HEK293 (cell line): Measurements from ENCODE around the gene NPRL2.

Source experiments
- CTCF ChIA-PET: fragments of 350-600 bp; formaldehyde crosslinking; extraction: SDS; loops from one replicate; lab custom pipeline; 2021; ENCODE audit warnings: antibody characterized with exemption; lab: Yijun Ruan, JAX
- POLR2A ChIA-PET: fragments of 300-600 bp; formaldehyde crosslinking; extraction: SDS; loops from one replicate; lab custom pipeline; 2020; ENCODE audit warnings: antibody characterized with exemption, inconsistent platforms; lab: Yijun Ruan, JAX
- H3K27ac ChIP-seq: fragments of 200-500 bp; sonication (Bioruptor generic); 2 replicates; pipeline ENCODE4 v1.5.1; 2014; ENCODE audit warnings: low read depth, low read length, control low read depth, inconsistent platforms; ENCODE audit errors: extremely low read depth
- H3K36me3 ChIP-seq, 2 experiments: fragments of 200-500 bp in 1 of 2; sonication (Bioruptor generic) in 1 of 2; 1 replicate in 1 of 2; 2 replicates in 1 of 2; pipeline ENCODE4 v1.5.1; 2014 to 2017; ENCODE audit warnings: inconsistent platforms in 2 of 2, low read length in 2 of 2; ENCODE audit not compliant: control insufficient read depth in 2 of 2, insufficient read depth in 1 of 2
- H3K4me1 ChIP-seq: fragments of 200-500 bp; sonication (Bioruptor generic); 2 replicates; pipeline ENCODE4 v1.5.1; 2014; ENCODE audit warnings: mild to moderate bottlenecking, low read length, inconsistent platforms; ENCODE audit not compliant: control insufficient read depth, insufficient read depth
- H3K4me3 ChIP-seq: 2 replicates; pipeline ENCODE4 v1.5.1; 2011; ENCODE audit warnings: low read depth, mild to moderate bottlenecking, control low read depth, low read length, moderate library complexity
- H3K9me3 ChIP-seq: fragments of 200-500 bp; sonication (Bioruptor generic); 2 replicates; pipeline ENCODE4 v1.5.1; 2014; ENCODE audit warnings: low read depth, low read length, inconsistent platforms; ENCODE audit not compliant: control insufficient read depth, insufficient read depth
- GLIS1 ChIP-seq: fragments of 450-650 bp; formaldehyde crosslinking; IDR thresholded peaks from 2 replicates; pipeline ENCODE4 v1.5.1; 2016; ENCODE audit warnings: missing biosample characterization, missing genetic modification characterization
- KLF16 ChIP-seq: fragments of 450-650 bp; formaldehyde crosslinking; IDR thresholded peaks from 2 replicates; pipeline ENCODE4 v1.5.1; 2017; ENCODE audit warnings: missing biosample characterization, missing genetic modification characterization
- KLF7 ChIP-seq: fragments of 450-650 bp; formaldehyde crosslinking; IDR thresholded peaks from 2 replicates; pipeline ENCODE4 v1.5.1; 2016; ENCODE audit warnings: missing biosample characterization, missing genetic modification characterization, borderline replicate concordance
- KLF9 ChIP-seq: fragments of 450-650 bp; formaldehyde crosslinking; IDR thresholded peaks from 2 replicates; pipeline ENCODE4 v1.5.1; 2016; ENCODE audit warnings: missing biosample characterization, missing genetic modification characterization, low read depth
- MZF1 ChIP-seq: fragments of 450-650 bp; formaldehyde crosslinking; IDR thresholded peaks from 2 replicates; pipeline ENCODE4 v1.5.1; 2017; ENCODE audit warnings: missing biosample characterization, missing genetic modification characterization, borderline replicate concordance
- OVOL3 ChIP-seq: fragments of 450-650 bp; formaldehyde crosslinking; IDR thresholded peaks from 2 replicates; pipeline ENCODE4 v1.5.1; 2016; ENCODE audit warnings: missing biosample characterization, missing genetic modification characterization
- REPIN1 ChIP-seq: fragments of 450-650 bp; formaldehyde crosslinking; IDR thresholded peaks from 2 replicates; pipeline ENCODE4 v1.5.1; 2017; ENCODE audit warnings: missing biosample characterization, missing genetic modification characterization, low read depth
- ZBTB20 ChIP-seq: fragments of 450-650 bp; formaldehyde crosslinking; IDR thresholded peaks from 2 replicates; pipeline ENCODE4 v1.5.1; 2016; ENCODE audit warnings: missing biosample characterization, missing genetic modification characterization
- ZBTB21 ChIP-seq: fragments of 450-650 bp; formaldehyde crosslinking; IDR thresholded peaks from 2 replicates; pipeline ENCODE4 v1.5.1; 2017; ENCODE audit warnings: missing biosample characterization, missing genetic modification characterization
- ZBTB48 ChIP-seq: fragments of 450-650 bp; formaldehyde crosslinking; IDR thresholded peaks from 2 replicates; pipeline ENCODE4 v1.5.1; 2016; ENCODE audit warnings: missing biosample characterization, missing genetic modification characterization
- ZFP37 ChIP-seq: fragments of 450-650 bp; formaldehyde crosslinking; IDR thresholded peaks from 2 replicates; pipeline ENCODE4 v1.5.1; 2016; ENCODE audit warnings: missing biosample characterization, missing genetic modification characterization
- ZNF169 ChIP-seq: fragments of 450-650 bp; formaldehyde crosslinking; IDR thresholded peaks from 2 replicates; pipeline ENCODE4 v1.5.1; 2016; ENCODE audit warnings: missing biosample characterization, missing genetic modification characterization
- ZNF175 ChIP-seq: fragments of 450-650 bp; formaldehyde crosslinking; IDR thresholded peaks from 2 replicates; pipeline ENCODE4 v1.5.1; 2016; ENCODE audit warnings: missing biosample characterization, missing genetic modification characterization
- ZNF221 ChIP-seq: fragments of 450-650 bp; formaldehyde crosslinking; IDR thresholded peaks from 2 replicates; pipeline ENCODE4 v1.5.1; 2017; ENCODE audit warnings: missing biosample characterization, missing genetic modification characterization, borderline replicate concordance
- ZNF426 ChIP-seq: fragments of 450-650 bp; formaldehyde crosslinking; IDR thresholded peaks from 2 replicates; pipeline ENCODE4 v1.5.1; 2017; ENCODE audit warnings: missing biosample characterization, missing genetic modification characterization, mild to moderate bottlenecking, inconsistent platforms, moderate library complexity
- ZNF561 ChIP-seq: fragments of 450-650 bp; IDR thresholded peaks from 2 replicates; pipeline ENCODE4 v1.5.1; 2018; ENCODE audit warnings: missing biosample characterization, missing genetic modification characterization, borderline replicate concordance
- ZNF571 ChIP-seq: fragments of 450-650 bp; formaldehyde crosslinking; IDR thresholded peaks from 2 replicates; pipeline ENCODE4 v1.5.0; 2017; ENCODE audit warnings: missing biosample characterization, missing genetic modification characterization
- ZNF76 ChIP-seq: fragments of 450-650 bp; formaldehyde crosslinking; IDR thresholded peaks from 2 replicates; pipeline ENCODE4; 2016; ENCODE audit warnings: low read depth, missing biosample characterization, missing genetic modification characterization, borderline replicate concordance
- ZNF777 ChIP-seq: fragments of 450-650 bp; formaldehyde crosslinking; IDR thresholded peaks from 2 replicates; pipeline ENCODE4 v1.5.1; 2017; ENCODE audit warnings: missing biosample characterization, missing genetic modification characterization, borderline replicate concordance
- ZNF785 ChIP-seq: fragments of 450-650 bp; formaldehyde crosslinking; IDR thresholded peaks from 2 replicates; pipeline ENCODE4 v1.5.1; 2016; ENCODE audit warnings: missing biosample characterization, missing genetic modification characterization
- TF ChIP-seq, protein P1 (sequence below): fragments of 450-650 bp; formaldehyde crosslinking; IDR thresholded peaks from 2 replicates; pipeline ENCODE4 v1.5.1; 2016; ENCODE audit warnings: missing biosample characterization, missing genetic modification characterization
- TF ChIP-seq, protein P2 (sequence below): fragments of 450-650 bp; formaldehyde crosslinking; conservative IDR thresholded peaks from 2 replicates; pipeline ENCODE4 v1.5.1; 2016; ENCODE audit warnings: low read depth, missing biosample characterization, missing genetic modification characterization
- TF ChIP-seq, protein P3 (sequence below): fragments of 450-650 bp; formaldehyde crosslinking; IDR thresholded peaks from 2 replicates; pipeline ENCODE4 v1.5.1; 2016; ENCODE audit warnings: missing biosample characterization, missing genetic modification characterization
- TF ChIP-seq, protein P4 (sequence below): fragments of 450-650 bp; formaldehyde crosslinking; IDR thresholded peaks from 2 replicates; pipeline ENCODE4 v1.5.1; 2016; ENCODE audit warnings: missing biosample characterization, missing genetic modification characterization

The NPRL2 gene

DNA sequence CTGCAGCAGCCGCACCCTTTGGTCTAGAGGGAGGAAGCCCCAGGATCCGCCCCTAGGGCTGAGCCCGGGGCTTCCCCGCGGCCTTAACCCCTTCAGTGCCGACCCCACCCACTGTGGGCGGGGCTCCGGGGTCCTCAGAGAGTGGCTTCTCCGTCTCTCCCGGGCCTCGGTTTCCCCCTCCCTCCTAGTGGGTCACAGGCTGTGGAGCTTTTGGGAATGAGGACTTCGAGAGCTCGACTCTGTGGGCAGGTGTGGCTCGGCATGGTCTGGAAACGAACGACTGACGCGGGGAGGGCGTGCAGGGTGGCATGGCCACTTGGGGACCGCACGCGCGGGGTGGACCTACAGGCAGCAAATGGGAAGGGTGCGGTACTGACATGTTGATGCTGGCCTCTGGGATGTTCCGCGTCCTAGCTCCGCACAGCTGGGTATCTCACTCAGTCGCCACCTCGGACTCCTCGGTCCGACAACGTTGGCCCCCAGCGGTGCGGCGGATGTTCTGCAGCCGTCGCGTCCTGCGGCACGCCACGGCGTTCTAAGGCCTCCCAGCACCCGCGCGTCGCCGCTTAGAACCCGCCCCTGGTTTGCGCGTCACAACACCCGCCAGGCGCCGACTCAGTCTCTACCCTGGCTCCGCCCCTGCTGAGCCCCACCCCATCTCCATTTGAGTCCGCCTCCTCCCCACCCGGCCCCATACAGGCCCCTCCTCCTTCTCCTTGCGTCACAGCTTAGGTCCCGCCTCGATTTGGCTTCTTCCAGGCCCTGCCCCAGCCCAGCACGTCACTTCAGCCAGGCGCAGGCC is 51.5 kb downstream of the NPRL2 start, which contains the start of the genes HYAL3 and NAA80:
Gene HYAL3, minus strand, starts transcription at position 570 of the 802 bp plus-strand sequence. CDS start 3,803 bp downstream, outside the sequence.
Gene NAA80, minus strand, starts transcription at position 570 of the 802 bp plus-strand sequence. CDS start 1,942 bp downstream, outside the sequence.
- no peaks in the 10 kb centered on the region for H3K4me1 ChIP-seq
- H3K9me3 ChIP-seq: no peaks in the 10 kb centered on the region
- CTCF ChIA-PET: interaction anchor here (0.6 to 2.0 kb wide), 9 partner anchors 18 to 89 kb away, joined by 3 to 7 read pairs (median 4); partner anchors contain the start of gene HYAL2
- peak within 1 kb of the TSS; percentile 69 for H3K4me3 ChIP-seq
- H3K27ac ChIP-seq: peak within 1 kb of the TSS; percentile 56
- peaks cover 0 to 4% of the 10 kb centered on the region in 2 experiments; a peak in 1 of 3 replicates for H3K36me3 ChIP-seq
- POLR2A ChIA-PET: interaction anchor here (0.6 to 2.2 kb wide), 17 partner anchors 9 to 270 kb away, joined by 3 to 34 read pairs (median 4); partner anchors contain the start of genes CYB561D2, GNAI2, HEMK1 and LSMEM2
- 0 out of 2 replicates have a peak, but pooled peaks have one; percentile 65 for TF ChIP-seq REPIN1 (tag by site-specific recombination)
- TF ChIP-seq ZBTB21: peak; percentile 85
- TF ChIP-seq KLF9 (tag by site-specific recombination): peak; percentile 91
- TF ChIP-seq ZBTB48 (tag by site-specific recombination): 0 out of 2 replicates have a peak, but pooled peaks have one; percentile 60
- TF ChIP-seq OVOL3 (tag by site-specific recombination): 0 out of 2 replicates have a peak, but pooled peaks have one; percentile 16
- TF ChIP-seq MZF1 (tag by site-specific recombination): no peak
- no peak for TF ChIP-seq ZNF221
- TF ChIP-seq KLF16 (tag by site-specific recombination): peak; percentile 79
- TF ChIP-seq ZNF561: peak; percentile 66; the same call in 1 of the 2 replicates
- TF ChIP-seq ZBTB20: peak; percentile 71
- TF ChIP-seq, protein P1, sequence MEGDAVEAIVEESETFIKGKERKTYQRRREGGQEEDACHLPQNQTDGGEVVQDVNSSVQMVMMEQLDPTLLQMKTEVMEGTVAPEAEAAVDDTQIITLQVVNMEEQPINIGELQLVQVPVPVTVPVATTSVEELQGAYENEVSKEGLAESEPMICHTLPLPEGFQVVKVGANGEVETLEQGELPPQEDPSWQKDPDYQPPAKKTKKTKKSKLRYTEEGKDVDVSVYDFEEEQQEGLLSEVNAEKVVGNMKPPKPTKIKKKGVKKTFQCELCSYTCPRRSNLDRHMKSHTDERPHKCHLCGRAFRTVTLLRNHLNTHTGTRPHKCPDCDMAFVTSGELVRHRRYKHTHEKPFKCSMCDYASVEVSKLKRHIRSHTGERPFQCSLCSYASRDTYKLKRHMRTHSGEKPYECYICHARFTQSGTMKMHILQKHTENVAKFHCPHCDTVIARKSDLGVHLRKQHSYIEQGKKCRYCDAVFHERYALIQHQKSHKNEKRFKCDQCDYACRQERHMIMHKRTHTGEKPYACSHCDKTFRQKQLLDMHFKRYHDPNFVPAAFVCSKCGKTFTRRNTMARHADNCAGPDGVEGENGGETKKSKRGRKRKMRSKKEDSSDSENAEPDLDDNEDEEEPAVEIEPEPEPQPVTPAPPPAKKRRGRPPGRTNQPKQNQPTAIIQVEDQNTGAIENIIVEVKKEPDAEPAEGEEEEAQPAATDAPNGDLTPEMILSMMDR (tag by site-specific recombination): peak; percentile 85; the same call in 1 of the 2 replicates
- TF ChIP-seq ZNF175: no peak
- TF ChIP-seq ZNF426 (tag by site-specific recombination): no peak
- 0 out of 2 replicates have a peak, but pooled peaks have one; percentile 29 for TF ChIP-seq ZNF169
- TF ChIP-seq, protein P2, sequence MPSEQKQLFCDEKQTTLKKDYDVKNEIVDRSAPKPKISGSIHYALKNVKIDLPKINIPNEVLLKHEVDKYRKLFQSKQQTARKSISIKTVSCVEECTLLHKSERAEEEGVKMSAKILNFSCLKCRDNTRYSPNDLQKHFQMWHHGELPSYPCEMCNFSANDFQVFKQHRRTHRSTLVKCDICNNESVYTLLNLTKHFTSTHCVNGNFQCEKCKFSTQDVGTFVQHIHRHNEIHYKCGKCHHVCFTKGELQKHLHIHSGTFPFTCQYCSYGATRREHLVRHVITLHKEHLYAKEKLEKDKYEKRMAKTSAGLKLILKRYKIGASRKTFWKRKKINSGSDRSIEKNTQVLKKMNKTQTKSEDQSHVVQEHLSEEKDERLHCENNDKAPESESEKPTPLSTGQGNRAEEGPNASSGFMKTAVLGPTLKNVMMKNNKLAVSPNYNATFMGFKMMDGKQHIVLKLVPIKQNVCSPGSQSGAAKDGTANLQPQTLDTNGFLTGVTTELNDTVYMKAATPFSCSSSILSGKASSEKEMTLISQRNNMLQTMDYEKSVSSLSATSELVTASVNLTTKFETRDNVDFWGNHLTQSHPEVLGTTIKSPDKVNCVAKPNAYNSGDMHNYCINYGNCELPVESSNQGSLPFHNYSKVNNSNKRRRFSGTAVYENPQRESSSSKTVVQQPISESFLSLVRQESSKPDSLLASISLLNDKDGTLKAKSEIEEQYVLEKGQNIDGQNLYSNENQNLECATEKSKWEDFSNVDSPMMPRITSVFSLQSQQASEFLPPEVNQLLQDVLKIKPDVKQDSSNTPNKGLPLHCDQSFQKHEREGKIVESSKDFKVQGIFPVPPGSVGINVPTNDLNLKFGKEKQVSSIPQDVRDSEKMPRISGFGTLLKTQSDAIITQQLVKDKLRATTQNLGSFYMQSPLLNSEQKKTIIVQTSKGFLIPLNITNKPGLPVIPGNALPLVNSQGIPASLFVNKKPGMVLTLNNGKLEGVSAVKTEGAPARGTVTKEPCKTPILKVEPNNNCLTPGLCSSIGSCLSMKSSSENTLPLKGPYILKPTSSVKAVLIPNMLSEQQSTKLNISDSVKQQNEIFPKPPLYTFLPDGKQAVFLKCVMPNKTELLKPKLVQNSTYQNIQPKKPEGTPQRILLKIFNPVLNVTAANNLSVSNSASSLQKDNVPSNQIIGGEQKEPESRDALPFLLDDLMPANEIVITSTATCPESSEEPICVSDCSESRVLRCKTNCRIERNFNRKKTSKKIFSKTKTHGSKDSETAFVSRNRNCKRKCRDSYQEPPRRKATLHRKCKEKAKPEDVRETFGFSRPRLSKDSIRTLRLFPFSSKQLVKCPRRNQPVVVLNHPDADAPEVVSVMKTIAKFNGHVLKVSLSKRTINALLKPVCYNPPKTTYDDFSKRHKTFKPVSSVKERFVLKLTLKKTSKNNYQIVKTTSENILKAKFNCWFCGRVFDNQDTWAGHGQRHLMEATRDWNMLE (tag by site-specific recombination): no peak
- peak; percentile 87 for TF ChIP-seq KLF7 (tag by site-specific recombination)
- TF ChIP-seq ZNF777 (tag by site-specific recombination): peak; percentile 36; the same call in 1 of the 2 replicates
- TF ChIP-seq, protein P3, sequence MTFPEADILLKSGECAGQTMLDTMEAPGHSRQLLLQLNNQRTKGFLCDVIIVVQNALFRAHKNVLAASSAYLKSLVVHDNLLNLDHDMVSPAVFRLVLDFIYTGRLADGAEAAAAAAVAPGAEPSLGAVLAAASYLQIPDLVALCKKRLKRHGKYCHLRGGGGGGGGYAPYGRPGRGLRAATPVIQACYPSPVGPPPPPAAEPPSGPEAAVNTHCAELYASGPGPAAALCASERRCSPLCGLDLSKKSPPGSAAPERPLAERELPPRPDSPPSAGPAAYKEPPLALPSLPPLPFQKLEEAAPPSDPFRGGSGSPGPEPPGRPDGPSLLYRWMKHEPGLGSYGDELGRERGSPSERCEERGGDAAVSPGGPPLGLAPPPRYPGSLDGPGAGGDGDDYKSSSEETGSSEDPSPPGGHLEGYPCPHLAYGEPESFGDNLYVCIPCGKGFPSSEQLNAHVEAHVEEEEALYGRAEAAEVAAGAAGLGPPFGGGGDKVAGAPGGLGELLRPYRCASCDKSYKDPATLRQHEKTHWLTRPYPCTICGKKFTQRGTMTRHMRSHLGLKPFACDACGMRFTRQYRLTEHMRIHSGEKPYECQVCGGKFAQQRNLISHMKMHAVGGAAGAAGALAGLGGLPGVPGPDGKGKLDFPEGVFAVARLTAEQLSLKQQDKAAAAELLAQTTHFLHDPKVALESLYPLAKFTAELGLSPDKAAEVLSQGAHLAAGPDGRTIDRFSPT (tag by site-specific recombination): peak; percentile 87
- TF ChIP-seq ZNF76 (tag by site-specific recombination): peak; percentile 57; the same call in 1 of the 2 replicates
- no peak for TF ChIP-seq ZNF571
- TF ChIP-seq, protein P4, sequence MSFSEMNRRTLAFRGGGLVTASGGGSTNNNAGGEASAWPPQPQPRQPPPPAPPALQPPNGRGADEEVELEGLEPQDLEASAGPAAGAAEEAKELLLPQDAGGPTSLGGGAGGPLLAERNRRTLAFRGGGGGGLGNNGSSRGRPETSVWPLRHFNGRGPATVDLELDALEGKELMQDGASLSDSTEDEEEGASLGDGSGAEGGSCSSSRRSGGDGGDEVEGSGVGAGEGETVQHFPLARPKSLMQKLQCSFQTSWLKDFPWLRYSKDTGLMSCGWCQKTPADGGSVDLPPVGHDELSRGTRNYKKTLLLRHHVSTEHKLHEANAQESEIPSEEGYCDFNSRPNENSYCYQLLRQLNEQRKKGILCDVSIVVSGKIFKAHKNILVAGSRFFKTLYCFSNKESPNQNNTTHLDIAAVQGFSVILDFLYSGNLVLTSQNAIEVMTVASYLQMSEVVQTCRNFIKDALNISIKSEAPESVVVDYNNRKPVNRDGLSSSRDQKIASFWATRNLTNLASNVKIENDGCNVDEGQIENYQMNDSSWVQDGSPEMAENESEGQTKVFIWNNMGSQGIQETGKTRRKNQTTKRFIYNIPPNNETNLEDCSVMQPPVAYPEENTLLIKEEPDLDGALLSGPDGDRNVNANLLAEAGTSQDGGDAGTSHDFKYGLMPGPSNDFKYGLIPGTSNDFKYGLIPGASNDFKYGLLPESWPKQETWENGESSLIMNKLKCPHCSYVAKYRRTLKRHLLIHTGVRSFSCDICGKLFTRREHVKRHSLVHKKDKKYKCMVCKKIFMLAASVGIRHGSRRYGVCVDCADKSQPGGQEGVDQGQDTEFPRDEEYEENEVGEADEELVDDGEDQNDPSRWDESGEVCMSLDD: peak; percentile 75
- TF ChIP-seq GLIS1 (tag by site-specific recombination): peak; percentile 86
- TF ChIP-seq ZNF785 (tag by site-specific recombination): peak; percentile 50; the same call in 1 of the 2 replicates
- peak; percentile 67; the same call in 1 of the 2 replicates for TF ChIP-seq ZFP37 (tag by site-specific recombination)
